Bronchial epithelial cell (primary cell): ENCODE measurements around the gene EFCAB6. TPM values are rescaled to one million over a fixed set of nuclear protein-coding genes. Genes with fewer than 3 reads are reported as not detected.

Experiments
- DNase-seq: peaks from one replicate; pipeline ENCODE4 v3.0.0-alpha.2; 2010; ENCODE audit warnings: low read depth
- FAIRE-seq: peaks from 2 replicates; lab custom pipeline; 2011; peaks lifted over from hg19 to GRCh38; lab: Jason Lieb, UNC
- H3K27me3 ChIP-seq: 2 replicates; pipeline ENCODE4 v1.5.1; 2011; ENCODE audit warnings: low read length; ENCODE audit not compliant: control insufficient read depth, insufficient read depth
- H3K36me3 ChIP-seq: 2 replicates; pipeline ENCODE4 v1.5.1; 2011; ENCODE audit warnings: low read length; ENCODE audit not compliant: control insufficient read depth, insufficient read depth
- H3K4me3 ChIP-seq: 2 replicates; pipeline ENCODE4 v1.5.1; 2011; ENCODE audit warnings: mild to moderate bottlenecking, low read depth, low read length, control low read depth
- CTCF ChIP-seq: IDR thresholded peaks from 2 replicates; pipeline ENCODE4 v1.5.1; 2011; ENCODE audit warnings: mild to moderate bottlenecking, moderate library complexity, low read length, control low read depth, inconsistent platforms; ENCODE audit not compliant: insufficient read depth, severe bottlenecking
- total RNA-seq: library from RNA; depleted of rRNA; stranded (reverse); fragments of >200 nt; gene quantifications from 2 replicates; pipeline ENCODE4 v1.2.1, GENCODE V29; 2014

Gene EFCAB6
- total RNA-seq, 1 donor from 2014 or later = 0.26 TPM

- Histone ChIP-seq H3K4me3 (no peak overlapping the region), H3K27me3 (peaks cover 1% of the 10 kb centered on the region), H3K36me3 (no peaks in the 10 kb centered on the region)
- DNase-seq = no peak
- FAIRE-seq = no peak
- no peak for TF ChIP-seq CTCF
These were observed 239.4 kb downstream of the EFCAB6 start for GRCh38 chr22:43572710-43573109.

- Histone ChIP-seq H3K36me3 (no peaks in the 10 kb centered on the region), H3K4me3 (no peak overlapping the region), H3K27me3 (peaks cover 2% of the 10 kb centered on the region)
- DNase-seq (no peak), FAIRE-seq (no peak)
- no peak for TF ChIP-seq CTCF
These were observed 240.9 kb downstream of the EFCAB6 start for GRCh38 chr22:43571181-43571580.

- no peaks in the 10 kb centered on the region for H3K36me3 ChIP-seq
- DNase-seq (no peak), FAIRE-seq (no peak)
- peaks cover 2% of the 10 kb centered on the region for H3K27me3 ChIP-seq
- no peak for TF ChIP-seq CTCF
- H3K4me3 ChIP-seq = no peak overlapping the region
These were observed 241.5 kb downstream of the EFCAB6 start for GRCh38 chr22:43570531-43571165.

- peaks cover 2% of the 10 kb centered on the region for H3K27me3 ChIP-seq
- no peak for FAIRE-seq
- no peak for TF ChIP-seq CTCF
- DNase-seq = no peak
- H3K4me3 ChIP-seq = no peak overlapping the region
- no peaks in the 10 kb centered on the region for H3K36me3 ChIP-seq
These were observed 243.0 kb downstream of the EFCAB6 start for GRCh38 chr22:43569111-43569510.

GRCh38 chr22:43567691-43568324, 244.3 kb downstream of the EFCAB6 start:
- no peak for TF ChIP-seq CTCF
- DNase-seq = no peak
- peaks cover 2% of the 10 kb centered on the region for H3K27me3 ChIP-seq
- FAIRE-seq = peak; percentile 36
- no peak overlapping the region for H3K4me3 ChIP-seq
- H3K36me3 ChIP-seq = no peaks in the 10 kb centered on the region
